Stomach (tissue), 4 donors: ENCODE data around the gene EREG.

Experiments used
- POLR2AphosphoS5 ChIP-seq, 3 donors: sonication (generic); formaldehyde crosslinking; IDR thresholded peaks; one replicate each; pipeline ENCODE4 v1.6.1; 2016; ENCODE audit warnings: antibody characterized with exemption in 3 of 3
- TF ChIP-seq, protein P1 (sequence below), 7 experiments: fragments of 450-650 bp in 4 of 7; fragments of 200-600 bp in 3 of 7; sonication (generic) in 3 of 7; IDR thresholded peaks; one replicate each; pipeline ENCODE4 v1.5.1; 2016 to 2019; ENCODE audit warnings: antibody characterized with exemption in 7 of 7, control low read depth in 2 of 7, mild to moderate bottlenecking in 1 of 7

GRCh38 chr4:74386159-74386558, 21.2 kb downstream of the EREG start:
- no peak for TF ChIP-seq POLR2AphosphoS5 (IDR thresholded peaks at IDR 0.05)
- TF ChIP-seq, protein P1, sequence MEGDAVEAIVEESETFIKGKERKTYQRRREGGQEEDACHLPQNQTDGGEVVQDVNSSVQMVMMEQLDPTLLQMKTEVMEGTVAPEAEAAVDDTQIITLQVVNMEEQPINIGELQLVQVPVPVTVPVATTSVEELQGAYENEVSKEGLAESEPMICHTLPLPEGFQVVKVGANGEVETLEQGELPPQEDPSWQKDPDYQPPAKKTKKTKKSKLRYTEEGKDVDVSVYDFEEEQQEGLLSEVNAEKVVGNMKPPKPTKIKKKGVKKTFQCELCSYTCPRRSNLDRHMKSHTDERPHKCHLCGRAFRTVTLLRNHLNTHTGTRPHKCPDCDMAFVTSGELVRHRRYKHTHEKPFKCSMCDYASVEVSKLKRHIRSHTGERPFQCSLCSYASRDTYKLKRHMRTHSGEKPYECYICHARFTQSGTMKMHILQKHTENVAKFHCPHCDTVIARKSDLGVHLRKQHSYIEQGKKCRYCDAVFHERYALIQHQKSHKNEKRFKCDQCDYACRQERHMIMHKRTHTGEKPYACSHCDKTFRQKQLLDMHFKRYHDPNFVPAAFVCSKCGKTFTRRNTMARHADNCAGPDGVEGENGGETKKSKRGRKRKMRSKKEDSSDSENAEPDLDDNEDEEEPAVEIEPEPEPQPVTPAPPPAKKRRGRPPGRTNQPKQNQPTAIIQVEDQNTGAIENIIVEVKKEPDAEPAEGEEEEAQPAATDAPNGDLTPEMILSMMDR (IDR thresholded peaks at IDR 0.05): no peak
